ENCODE results near the gene HSD3B1.
"Not testable (repeated sequence)": the region's sequence is repeated elsewhere in the genome, so short reads cannot be mapped to it uniquely, and the experiment has no call there.

The HSD3B1 gene

DNA sequence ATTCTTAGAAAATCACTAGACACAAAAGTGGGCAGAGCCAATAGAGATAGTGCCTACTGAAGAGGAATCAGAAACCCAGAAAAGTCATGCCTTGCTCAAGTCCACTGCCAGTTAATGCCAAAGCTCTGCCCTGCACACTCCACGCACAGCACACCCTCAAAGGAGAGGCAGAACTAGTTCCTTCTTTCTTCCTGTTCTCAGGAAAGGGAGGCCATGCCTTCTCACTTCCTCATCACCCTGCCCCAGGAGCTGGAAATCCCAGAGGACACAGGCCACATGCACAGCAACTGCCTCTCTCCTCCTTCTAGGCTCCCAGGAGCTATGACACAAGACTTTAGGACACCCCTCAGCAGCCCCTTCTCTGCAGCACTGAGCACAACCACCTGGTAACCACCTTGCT, 45.6 kb downstream of the HSD3B1 start:
- DNase-seq (ENCODE audit: low read depth in 2 of 2, low spot score in 1 of 2), result not testable (repeated sequence)

DNA sequence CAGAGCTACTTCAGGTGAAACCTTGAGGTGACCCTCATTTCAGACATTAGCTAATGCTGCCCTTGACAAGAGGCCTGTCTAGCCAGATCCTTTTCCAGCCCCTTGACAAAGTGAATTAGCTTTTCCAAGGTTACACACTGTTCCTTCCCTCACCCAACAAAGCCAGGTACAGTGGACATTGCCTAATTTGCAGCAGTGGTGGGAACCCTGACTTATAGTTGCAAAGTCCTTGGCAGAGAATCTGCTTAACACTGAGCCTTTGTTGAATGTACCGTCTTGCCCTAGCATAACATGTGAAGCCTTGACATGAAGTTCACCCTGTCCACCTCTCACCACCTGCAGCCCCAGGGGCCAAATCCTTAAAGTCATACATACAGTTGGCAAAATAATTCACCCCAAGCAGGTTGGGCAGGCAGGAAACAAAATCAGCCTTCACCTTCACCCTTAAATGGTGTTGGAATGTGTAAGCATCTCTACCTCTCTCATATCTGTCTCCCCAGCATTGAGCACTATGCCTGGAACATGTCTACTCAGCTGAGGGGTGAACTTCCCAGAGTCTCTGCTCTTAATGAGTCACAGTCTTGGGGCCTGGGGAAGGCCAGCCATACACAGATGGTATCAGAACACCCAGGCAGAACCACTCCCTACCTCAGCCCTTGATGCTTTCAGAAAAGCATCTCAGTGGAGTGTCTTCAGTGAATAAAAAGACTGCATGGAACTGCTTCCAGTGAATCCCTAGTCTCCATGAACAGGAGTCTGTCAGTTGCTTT, 46.5 kb downstream of the HSD3B1 start:
- not testable (repeated sequence) for DNase-seq (ENCODE audit: low read depth in 2 of 2, low spot score in 1 of 2)

DNA sequence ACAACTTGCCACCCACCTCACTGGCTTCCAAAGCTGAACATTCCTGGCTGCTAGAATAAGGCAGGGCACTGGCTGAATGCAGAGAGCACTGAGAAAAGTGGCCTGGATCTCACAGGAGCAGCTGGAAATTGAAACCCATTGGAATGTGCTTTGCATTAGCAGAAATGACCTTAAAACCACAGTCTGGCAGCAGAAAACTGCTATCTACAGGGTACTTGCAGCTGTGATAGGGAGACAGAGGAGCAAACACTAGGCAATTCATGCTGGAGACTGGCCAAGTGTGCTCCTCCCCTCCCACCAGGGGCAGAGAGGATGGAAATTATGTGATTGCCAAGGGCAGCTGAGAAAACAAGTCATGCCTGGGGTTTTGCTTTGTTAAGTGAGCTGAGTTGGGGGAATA, 47.2 kb downstream of the HSD3B1 start:
- DNase-seq (ENCODE audit: low read depth in 2 of 2, low spot score in 1 of 2), result no peak

DNA sequence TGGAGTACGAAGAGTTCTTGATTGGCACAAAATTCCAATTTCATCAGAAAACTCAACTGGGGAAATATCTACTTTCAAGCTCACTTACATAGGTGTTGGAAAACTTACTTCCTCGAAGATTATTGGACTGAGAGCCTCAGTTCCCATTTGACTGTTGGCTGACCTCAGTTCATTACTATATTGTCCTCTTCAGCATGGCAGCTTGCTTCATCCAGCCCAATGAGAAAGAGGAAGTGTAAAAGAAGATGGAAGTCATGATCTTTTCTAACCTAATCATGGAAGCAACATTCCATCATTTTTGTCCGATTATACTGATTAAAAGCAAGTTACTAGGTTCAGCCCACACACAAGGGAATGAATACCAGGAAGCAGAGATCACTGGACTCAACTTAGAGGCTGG, 49.4 kb downstream of the HSD3B1 start:
- DNase-seq (ENCODE audit: low read depth in 2 of 2, low spot score in 1 of 2), result no peak

DNA sequence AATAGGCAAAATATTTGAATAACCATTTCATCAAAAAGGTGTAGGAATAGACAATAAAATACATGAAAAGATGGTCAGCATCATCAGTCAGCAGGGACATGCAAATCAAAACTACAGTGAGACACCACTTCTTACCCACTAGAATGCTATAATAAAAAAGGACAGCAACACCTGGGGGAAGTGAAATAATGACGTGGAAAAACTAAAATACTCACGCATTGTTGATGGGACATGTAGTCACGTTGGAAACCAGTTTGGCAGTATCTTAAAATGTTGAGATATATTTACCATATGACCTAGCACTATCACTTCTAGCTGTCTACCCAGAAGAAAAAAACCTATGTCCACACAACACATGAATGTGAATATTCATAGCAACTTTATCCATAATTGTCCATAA, 53.4 kb downstream of the HSD3B1 start:
- not testable (repeated sequence) for DNase-seq (ENCODE audit: low read depth in 2 of 2, low spot score in 1 of 2)

DNA sequence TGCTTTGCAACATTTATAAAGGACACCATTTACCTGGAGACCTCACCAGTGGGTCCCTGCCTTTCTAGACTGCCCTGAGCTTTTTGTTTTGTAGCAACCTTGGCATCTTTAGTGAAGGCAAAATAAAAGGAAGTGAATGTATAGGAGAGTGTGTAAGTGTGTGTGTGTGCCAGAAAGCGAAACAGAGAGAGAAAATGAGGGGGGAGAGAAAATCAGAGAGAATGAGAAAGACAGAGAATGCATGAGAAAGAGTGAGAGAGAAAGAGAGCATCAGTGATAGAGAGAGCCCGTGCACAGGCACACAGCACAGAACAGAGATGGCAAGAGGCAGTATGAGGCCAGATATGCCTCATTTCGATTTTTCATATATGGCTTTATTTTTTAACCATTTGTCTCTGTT, 57.5 kb downstream of the HSD3B1 start:
- DNase-seq (ENCODE audit: low read depth in 2 of 2, low spot score in 1 of 2), result no peak
